Mucosa of stomach (tissue), 1 donor: Measurements from ENCODE around the gene TMEM11.

Source experiments
- H3K27me3 ChIP-seq: one replicate; pipeline ENCODE4 v1.7.0; 2013; ENCODE audit warnings: mild to moderate bottlenecking, low read length; ENCODE audit not compliant: control insufficient read depth, insufficient read depth
- H3K36me3 ChIP-seq: one replicate; pipeline ENCODE4 v1.7.0; 2013; ENCODE audit warnings: low read length; ENCODE audit not compliant: control insufficient read depth, insufficient read depth
- H3K4me1 ChIP-seq: one replicate; pipeline ENCODE4 v1.7.0; 2013; ENCODE audit warnings: mild to moderate bottlenecking, low read length; ENCODE audit not compliant: control insufficient read depth, insufficient read depth
- H3K4me3 ChIP-seq: one replicate; pipeline ENCODE4 v1.7.0; 2013; ENCODE audit warnings: low read length
- H3K9ac ChIP-seq: one replicate; pipeline ENCODE4 v1.7.0; 2013; ENCODE audit warnings: mild to moderate bottlenecking, low read length, moderate library complexity
- H3K9me3 ChIP-seq: one replicate; pipeline ENCODE4 v1.7.0; 2013; ENCODE audit warnings: mild to moderate bottlenecking, low read length, moderate library complexity; ENCODE audit not compliant: control insufficient read depth
- donor health status: Pancreatic carcinoma.

Gene TMEM11

DNA sequence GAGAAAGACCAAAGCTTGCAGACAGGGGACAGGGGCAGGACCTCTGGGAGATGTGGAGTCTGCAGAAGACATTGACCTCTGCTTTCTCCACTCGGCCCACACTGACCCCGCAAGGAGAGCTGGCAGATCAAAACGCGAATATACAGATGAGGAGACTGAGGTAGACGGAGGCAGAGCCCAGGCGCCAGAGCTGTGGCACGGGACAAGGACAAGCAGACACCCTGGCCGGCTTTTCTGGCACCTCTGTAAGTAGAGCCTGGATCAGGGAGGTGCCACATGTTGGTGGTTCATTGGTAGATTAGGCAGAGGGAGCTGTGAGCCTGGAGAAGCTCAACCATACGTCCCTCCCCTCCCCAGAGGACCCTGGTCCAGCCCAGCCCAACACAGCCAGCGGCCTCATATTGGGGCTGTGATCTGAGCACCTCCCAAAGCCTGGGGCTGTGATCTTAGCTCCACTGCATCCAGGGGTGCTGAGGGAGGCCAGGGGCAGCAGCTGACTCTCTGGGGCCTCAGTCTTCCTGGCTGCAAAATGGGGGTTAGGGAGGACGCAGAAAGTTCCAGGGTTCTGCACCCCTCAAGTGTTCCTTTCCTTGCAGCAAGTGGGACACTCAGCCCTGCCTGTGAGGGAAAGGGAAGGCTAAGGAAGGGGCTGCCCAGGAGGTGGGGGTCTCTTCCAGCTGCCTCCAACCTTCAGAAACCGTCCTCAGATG is 35.3 kb upstream of the TMEM11 start:
- Histone ChIP-seq H3K27me3 (no peaks in the 10 kb centered on the region), H3K4me3 (no peak overlapping the region), H3K36me3 (no peaks in the 10 kb centered on the region), H3K9ac (no peak overlapping the region), H3K4me1 (peaks cover 12% of the 10 kb centered on the region), H3K9me3 (no peaks in the 10 kb centered on the region)

GRCh38 chr17:21248500-21248899 is 34.5 kb upstream of the TMEM11 start:
- Histone ChIP-seq H3K27me3 (no peaks in the 10 kb centered on the region), H3K4me3 (no peak overlapping the region), H3K4me1 (peaks cover 6% of the 10 kb centered on the region), H3K9ac (no peak overlapping the region), H3K36me3 (no peaks in the 10 kb centered on the region), H3K9me3 (no peaks in the 10 kb centered on the region)

GRCh38 chr17:21247552-21248258 is 33.7 kb upstream of the TMEM11 start:
- Histone ChIP-seq H3K4me3 (no peak overlapping the region), H3K36me3 (no peaks in the 10 kb centered on the region), H3K27me3 (no peaks in the 10 kb centered on the region), H3K4me1 (peaks cover 5% of the 10 kb centered on the region), H3K9me3 (no peaks in the 10 kb centered on the region), H3K9ac (no peak overlapping the region)

DNA sequence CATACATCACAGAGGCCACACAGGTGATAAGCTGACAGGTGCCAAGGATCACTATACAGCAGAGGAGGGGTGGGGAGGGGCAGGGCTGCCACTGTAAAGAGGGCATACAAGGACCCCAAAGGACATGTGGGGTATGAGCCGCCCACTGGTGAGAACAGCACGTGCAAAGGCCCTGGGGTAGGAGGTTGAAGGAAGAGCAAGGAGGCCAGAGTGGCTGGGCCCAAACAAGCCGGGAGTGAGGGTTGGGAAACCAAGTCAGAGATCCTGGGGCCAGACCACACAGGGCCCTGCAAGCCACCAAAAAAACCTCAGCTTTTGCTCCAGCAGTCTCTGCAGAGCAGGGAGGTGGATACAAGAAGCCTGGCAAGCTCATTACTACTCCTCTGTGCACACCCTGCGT is 32.7 kb upstream of the TMEM11 start:
- Histone ChIP-seq H3K36me3 (no peaks in the 10 kb centered on the region), H3K9ac (no peak overlapping the region), H3K9me3 (no peaks in the 10 kb centered on the region), H3K4me1 (no peaks in the 10 kb centered on the region), H3K4me3 (no peak overlapping the region), H3K27me3 (no peaks in the 10 kb centered on the region)

GRCh38 chr17:21245639-21246084 is 31.7 kb upstream of the TMEM11 start:
- Histone ChIP-seq H3K4me1 (no peaks in the 10 kb centered on the region), H3K36me3 (no peaks in the 10 kb centered on the region), H3K27me3 (no peaks in the 10 kb centered on the region)

DNA sequence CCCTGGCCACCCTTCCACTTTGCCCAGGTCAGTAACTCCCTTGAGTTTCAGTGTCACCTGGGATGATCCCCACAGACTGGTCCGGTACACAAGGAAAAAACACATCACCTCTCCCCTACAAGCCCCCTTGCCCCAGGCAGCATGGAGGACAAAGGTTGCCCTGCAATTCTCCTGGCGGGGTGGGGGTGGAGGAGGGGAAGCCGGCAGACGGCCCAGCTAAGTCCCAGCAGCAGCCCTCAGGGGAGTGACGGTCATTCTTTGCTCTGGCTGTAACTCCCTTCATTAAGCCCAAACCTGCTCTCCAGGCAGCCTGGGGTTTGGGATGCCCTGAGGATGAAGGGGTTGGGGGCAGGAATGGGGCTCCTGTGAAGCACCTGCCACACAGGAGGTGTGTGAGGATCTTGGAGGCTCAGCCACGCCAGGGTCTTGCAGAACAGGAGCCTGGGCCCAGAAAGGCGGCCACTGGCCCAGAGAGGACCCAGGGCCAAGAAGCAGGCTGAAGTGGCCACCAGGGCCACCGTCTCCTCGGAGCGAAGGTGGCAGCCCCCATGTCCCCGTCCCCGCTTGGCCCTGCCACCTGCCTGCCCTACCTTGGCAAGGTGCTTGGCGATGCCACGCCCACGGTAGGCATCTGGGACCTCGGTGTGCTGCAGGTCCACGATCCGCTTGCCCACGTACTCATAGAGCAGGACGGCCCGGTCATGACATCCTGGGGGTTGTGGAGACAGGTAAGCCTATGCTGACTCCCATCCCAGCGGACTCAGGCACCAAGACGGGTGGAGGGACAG is 29.7 kb upstream of the TMEM11 start:
- Histone ChIP-seq H3K9me3 (no peaks in the 10 kb centered on the region), H3K9ac (no peak overlapping the region), H3K4me1 (no peaks in the 10 kb centered on the region), H3K27me3 (no peaks in the 10 kb centered on the region), H3K4me3 (no peak overlapping the region), H3K36me3 (no peaks in the 10 kb centered on the region)

More at GRCh38 chr17:21245639-21246084, 31.7 kb upstream of the TMEM11 start:
- Histone ChIP-seq H3K9me3 (no peaks in the 10 kb centered on the region), H3K9ac (no peak overlapping the region), H3K4me3 (no peak overlapping the region)

- H3K9ac ChIP-seq, result no peak overlapping the region
- H3K36me3 ChIP-seq, result no peaks in the 10 kb centered on the region
- H3K4me1 ChIP-seq, result no peaks in the 10 kb centered on the region
- H3K27me3 ChIP-seq, result no peaks in the 10 kb centered on the region
- no peak overlapping the region for H3K4me3 ChIP-seq
- H3K9me3 ChIP-seq, result no peaks in the 10 kb centered on the region
Observed at GRCh38 chr17:21242780-21243515, 29.0 kb upstream of the TMEM11 start.

GRCh38 chr17:21242026-21242697 is 28.2 kb upstream of the TMEM11 start:
- Histone ChIP-seq H3K4me1 (no peaks in the 10 kb centered on the region), H3K27me3 (no peaks in the 10 kb centered on the region), H3K4me3 (no peak overlapping the region), H3K9me3 (no peaks in the 10 kb centered on the region), H3K36me3 (no peaks in the 10 kb centered on the region), H3K9ac (no peak overlapping the region)

- H3K9me3 ChIP-seq, result no peaks in the 10 kb centered on the region
- H3K36me3 ChIP-seq, result no peaks in the 10 kb centered on the region
- no peak overlapping the region for H3K4me3 ChIP-seq
- no peak overlapping the region for H3K9ac ChIP-seq
- H3K4me1 ChIP-seq, result no peaks in the 10 kb centered on the region
- no peaks in the 10 kb centered on the region for H3K27me3 ChIP-seq
Observed at GRCh38 chr17:21241564-21241963, 27.6 kb upstream of the TMEM11 start.

GRCh38 chr17:21240369-21241055 is 26.6 kb upstream of the TMEM11 start:
- no peaks in the 10 kb centered on the region for H3K4me1 ChIP-seq
- H3K4me3 ChIP-seq, result no peak overlapping the region
- no peaks in the 10 kb centered on the region for H3K36me3 ChIP-seq
- no peaks in the 10 kb centered on the region for H3K9me3 ChIP-seq
- H3K27me3 ChIP-seq, result no peaks in the 10 kb centered on the region
- H3K9ac ChIP-seq, result no peak overlapping the region
